VCaP (cell line): ENCODE data around the gene VIL1.

Source experiments
- H3K27ac ChIP-seq: fragments of 450-650 bp; 2 replicates; pipeline ENCODE4 v1.5.1; 2017
- CTCF ChIP-seq: fragments of 450-650 bp; conservative IDR thresholded peaks from 2 replicates; pipeline ENCODE4 v1.5.1; 2017; ENCODE audit warnings: mild to moderate bottlenecking, moderate library complexity

VIL1 gene

DNA sequence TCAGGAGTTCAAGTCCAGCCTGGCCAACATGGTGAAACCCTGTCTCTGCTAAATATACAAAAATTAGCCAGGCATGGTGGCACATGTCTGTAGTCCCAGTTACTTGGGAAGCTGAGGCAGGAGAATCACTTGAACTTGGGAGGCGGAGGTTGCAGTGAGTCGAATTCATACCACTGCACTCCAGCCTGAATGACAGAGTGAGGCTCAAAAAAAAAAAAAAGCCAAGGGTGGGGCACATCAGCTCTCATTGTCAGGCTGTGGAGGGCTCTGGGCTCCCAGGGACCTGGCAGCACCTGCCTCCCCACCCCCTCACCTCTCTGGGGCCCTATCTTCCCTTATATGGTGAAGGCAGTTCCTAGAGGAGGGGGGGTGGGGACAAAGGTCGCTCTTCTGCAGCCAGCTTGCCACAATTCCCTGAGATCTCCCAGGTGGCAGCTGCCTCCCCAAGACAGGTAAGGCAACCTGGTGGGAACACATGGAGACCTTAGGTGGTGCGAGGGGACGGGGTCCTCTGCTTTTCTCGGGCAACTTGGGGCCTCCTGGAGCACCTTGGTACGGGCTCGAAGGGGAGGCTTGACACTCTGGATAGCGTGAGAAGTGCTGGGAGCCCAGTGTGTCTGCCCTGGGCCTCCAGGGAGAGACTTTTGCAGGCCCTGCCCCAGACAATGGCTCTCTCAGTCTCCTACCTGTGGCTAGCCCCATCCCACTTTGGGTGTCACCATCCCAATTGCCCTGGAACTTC is at the start of gene VIL1:
Gene VIL1, plus strand, starts transcription at position 407 of the 742 bp plus-strand sequence. CDS start 4,656 bp downstream, outside the sequence.
- H3K27ac ChIP-seq = no peak within 1 kb of the TSS
- no peak for TF ChIP-seq CTCF

DNA sequence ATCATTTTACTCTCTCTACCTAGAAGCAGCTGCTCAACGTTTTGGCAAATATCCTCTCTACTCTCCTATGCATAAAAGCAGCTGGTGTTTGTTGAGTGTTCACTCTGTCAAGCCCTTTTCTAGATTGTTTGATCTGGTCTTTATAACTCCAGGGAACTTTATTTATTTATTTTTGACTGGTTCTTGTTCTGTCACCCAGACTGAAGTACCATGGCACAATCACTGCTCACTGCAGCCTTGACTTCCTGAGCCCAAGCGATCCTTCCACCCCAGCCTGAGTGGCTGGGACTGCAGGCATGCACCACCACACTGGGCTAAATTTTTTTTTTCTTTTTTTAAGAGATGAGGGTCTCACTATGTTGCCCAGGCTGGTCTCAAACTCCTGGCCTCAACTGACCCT is 49.6 kb upstream of the VIL1 start:
- H3K27ac ChIP-seq = peak overlapping the region; percentile 58
- TF ChIP-seq CTCF = no peak

DNA sequence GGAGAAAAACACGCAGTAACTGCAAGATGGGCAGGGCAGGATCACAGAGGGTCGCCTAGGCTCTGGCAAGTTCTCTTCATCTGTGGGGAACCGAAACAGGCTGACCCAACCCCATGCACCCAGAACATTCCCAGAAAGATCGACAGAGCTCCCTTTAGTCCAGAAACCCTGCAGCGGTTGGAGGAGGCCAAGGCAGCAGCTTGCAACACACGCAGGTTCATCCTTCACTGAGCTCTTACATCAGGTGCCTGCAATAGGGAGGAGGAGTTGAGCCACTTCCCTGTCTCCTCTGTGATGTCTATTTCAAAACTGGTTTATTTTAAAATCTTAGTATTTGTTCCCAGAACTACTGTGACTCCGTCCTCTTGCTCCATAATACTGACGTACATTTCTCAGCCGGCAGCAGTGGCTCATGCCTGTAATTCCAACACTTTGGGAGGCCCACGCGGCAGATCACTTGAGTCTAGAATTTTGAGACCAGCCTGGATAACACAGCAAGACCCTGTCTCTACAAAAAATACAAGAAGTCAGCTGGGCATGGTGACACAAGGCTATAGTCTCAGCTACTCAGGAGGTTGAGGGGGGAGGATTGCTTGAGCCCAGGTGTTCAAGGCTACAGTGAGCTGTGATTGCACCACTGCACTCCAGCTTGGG is 48.4 kb upstream of the VIL1 start:
- H3K27ac ChIP-seq = no peak overlapping the region

DNA sequence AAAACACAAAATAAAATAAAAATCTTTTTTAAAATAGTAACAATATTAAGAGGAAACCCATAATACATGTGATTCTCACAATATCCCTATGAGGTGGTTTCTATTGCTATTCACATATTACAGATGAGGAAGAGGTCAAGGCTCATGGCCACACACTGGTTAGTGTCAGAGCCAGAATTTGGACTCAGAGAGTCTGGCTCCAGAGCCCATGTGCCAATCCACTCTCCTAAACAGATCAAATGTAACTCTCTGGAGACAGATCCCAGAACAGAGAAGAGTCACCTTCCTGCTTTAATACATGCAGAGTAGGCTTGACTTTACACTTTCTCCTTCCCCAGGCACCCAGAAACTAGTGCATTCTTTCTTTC is 47.0 kb upstream of the VIL1 start:
- no peak overlapping the region for H3K27ac ChIP-seq
- TF ChIP-seq CTCF = no peak

More for the DNA sequence above, 48.4 kb upstream of the VIL1 start:
- TF ChIP-seq CTCF = no peak

GRCh38 chr2:218374795-218375194 is 44.1 kb upstream of the VIL1 start:
- peak overlapping the region; percentile 53 for H3K27ac ChIP-seq
- TF ChIP-seq CTCF = no peak

DNA sequence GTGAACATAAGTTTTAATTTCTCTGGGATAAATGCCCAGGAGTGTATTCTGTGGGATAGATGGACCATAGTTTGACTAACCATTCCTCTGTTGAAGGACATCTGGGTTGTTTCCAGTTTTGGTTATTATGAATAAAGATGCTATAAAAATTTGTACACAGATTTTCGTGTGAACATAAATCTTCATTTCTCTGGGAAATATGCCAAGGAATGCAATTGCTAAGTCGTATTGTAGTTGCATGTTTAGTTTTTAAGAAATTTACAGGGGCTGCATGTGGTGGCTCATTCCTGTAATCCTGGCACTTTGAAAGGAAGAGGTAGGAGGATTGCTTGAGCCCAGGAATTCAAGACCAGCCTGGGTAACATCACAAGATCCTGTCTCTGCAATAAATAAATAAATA is 43.7 kb upstream of the VIL1 start:
- peak overlapping the region; percentile 53 for H3K27ac ChIP-seq
- TF ChIP-seq CTCF = no peak

GRCh38 chr2:218378053-218378452 is 40.9 kb upstream of the VIL1 start:
- TF ChIP-seq CTCF = no peak

More at GRCh38 chr2:218378053-218378452, 40.9 kb upstream of the VIL1 start:
- no peak overlapping the region for H3K27ac ChIP-seq
